Ramos (cell line): ENCODE data around the gene FRMD4B.

Experiments
- in situ Hi-C: fragments of 300-500 bp; cut with MboI; formaldehyde crosslinking; loops from one replicate; pipeline ENCODE4 v1.14.3; 2022; ENCODE audit warnings: low sequenced_read_pairs; ENCODE audit not compliant: unreplicated experiment

The FRMD4B gene

DNA sequence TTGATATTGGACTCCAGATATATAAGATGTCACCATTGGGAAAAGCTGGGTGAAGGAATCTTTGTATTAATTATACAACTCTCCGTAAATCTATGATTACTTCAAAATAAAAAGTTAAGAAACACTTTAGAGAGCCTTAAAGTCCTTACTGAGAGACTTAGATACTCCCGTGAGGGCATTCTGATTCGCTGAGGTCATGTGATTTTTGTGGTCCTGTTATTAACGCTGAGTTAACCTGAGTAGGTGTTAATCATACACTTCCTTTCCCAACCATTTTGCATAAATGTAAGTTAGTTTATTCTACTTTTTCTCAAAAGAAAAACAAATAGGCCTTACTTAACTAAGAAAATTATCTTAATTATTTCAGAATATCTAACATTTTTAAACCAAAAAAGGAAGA, 196.4 kb downstream of the FRMD4B start:
- in situ Hi-C loops, result no loop called here

GRCh38 chr3:69186575-69187093, 199.3 kb downstream of the FRMD4B start:
- in situ Hi-C loops, result no loop called here

GRCh38 chr3:69182588-69183316, 203.1 kb downstream of the FRMD4B start:
- in situ Hi-C loops, result no loop called here

- in situ Hi-C loops, result no loop called here
Observed at GRCh38 chr3:69181592-69182211, 204.2 kb downstream of the FRMD4B start.

DNA sequence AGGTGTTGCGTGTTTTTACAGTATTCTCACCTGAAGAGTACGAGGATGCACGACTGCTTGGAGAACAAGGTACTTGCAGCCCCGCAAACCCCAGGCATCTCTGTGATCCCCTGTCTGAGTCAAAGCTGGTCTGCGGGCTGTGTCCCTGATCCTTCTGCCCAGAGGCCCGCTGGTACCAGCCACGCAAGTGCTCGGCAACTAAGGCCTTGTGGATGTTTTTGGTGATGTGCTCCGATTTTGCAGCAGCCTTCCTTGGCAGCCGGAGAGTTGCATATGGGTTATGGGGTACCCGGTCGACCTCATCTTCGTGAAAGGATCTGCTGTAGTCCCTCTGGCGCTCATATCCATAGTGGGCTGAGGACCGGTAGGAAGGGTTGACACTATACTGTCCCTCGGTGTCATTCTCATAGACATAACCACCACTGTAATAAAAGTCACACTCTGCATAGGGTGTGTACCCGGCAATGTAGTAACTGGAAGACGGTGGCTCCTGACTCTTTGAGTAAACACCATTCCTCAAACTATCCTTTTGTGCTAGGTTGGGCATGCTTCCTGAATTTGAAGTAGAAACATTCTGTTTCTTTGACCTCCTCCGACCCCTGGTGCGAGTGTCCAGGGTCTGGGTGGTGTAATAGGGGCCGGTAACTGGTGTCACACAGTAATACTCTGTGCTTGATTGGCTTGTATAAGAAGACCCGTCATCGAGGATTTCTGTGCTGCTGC, 204.9 kb downstream of the FRMD4B start:
- in situ Hi-C loops, result no loop called here

DNA sequence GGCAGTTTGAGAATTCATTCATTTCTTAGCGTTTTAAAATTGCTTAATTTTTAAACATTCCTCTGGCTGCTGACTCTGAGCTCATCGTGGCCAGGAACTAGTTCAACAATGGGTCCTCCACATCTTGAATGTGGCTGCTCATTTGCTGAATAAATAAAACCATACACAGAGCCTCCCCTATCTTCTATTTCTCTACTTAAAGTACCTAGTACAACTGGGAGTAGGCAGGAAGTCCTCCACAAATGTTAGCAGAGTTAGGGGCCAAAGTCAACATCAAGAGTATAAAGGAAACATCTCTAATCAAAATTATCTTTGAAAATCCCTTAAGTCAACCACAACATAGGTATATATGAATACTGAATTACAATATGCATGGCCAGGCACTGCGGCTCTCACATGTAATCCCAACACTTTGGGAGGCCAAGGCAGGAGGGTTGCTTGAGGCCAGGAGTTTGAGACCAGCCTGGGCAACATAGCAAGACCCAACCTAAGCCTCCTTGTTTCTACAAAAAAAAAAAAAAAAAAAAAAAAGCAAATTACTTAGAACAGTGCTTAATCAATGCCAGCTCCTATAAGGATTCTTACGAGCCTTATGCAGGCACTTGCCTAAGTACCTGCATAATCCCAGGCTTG, 206.0 kb downstream of the FRMD4B start:
- in situ Hi-C loops, result no loop called here

- in situ Hi-C loops, result no loop called here
Observed at GRCh38 chr3:69178838-69179739, 206.8 kb downstream of the FRMD4B start.

DNA sequence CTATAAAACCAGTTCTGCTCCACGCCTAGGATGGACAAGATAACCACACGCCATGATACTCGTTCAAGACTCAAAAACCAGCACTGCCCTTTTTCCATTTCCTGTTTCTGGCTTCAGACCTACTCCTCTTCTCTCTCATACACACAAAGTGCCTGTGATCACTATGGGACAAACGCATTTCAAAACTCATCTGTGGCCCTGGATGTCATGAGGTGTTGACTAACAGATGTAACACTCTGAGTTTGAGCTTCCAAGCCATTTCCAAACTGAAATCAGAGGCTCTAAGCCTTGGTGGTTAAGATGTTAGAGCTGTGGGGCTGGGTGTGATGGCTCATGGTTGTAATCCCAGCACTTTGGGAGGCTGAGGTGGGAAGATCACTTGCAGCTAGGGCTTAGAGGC, 207.8 kb downstream of the FRMD4B start:
- in situ Hi-C loops, result no loop called here

- in situ Hi-C loops, result loop anchor here (25.0 kb wide), 1 partner anchor 487 kb away; no protein-coding TSS in a partner anchor
Observed at GRCh38 chr3:69174871-69175737, 210.8 kb downstream of the FRMD4B start.

- in situ Hi-C loops, result loop anchor here (25.0 kb wide), 1 partner anchor 488 kb away; no protein-coding TSS in a partner anchor
Observed at GRCh38 chr3:69174445-69174844, 211.4 kb downstream of the FRMD4B start.

DNA sequence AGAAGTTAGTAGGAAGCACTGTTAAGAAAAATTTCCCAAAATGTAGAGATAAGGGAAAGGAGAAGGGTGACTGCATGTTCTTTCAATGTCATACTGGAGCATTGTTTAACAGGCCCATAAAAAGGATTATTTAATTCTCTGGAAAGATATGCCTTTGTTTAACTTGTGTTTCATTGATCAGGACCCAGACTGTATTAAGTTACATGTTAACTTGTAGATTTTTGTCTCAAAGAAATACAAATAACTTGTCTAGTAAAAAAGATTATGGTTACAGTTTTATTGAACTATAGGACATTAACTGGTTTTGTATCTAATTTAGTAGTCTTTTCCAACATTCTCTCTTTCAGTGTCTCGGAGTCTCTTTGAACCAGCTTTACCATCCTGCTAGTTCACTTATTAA, 213.8 kb downstream of the FRMD4B start:
- in situ Hi-C loops, result loop anchor here (25.0 kb wide), 1 partner anchor 490 kb away; no protein-coding TSS in a partner anchor

- in situ Hi-C loops, result loop anchor here (10.0 to 25.0 kb wide), 2 partner anchors 258 to 496 kb away; no protein-coding TSS in a partner anchor
Observed at GRCh38 chr3:69166446-69166845, 219.4 kb downstream of the FRMD4B start.

GRCh38 chr3:69165744-69166143, 220.1 kb downstream of the FRMD4B start:
- in situ Hi-C loops, result loop anchor here (10.0 to 25.0 kb wide), 2 partner anchors 259 to 497 kb away; no protein-coding TSS in a partner anchor

GRCh38 chr3:69164296-69164695, 221.6 kb downstream of the FRMD4B start:
- in situ Hi-C loops, result loop anchor here (10.0 to 25.0 kb wide), 2 partner anchors 261 to 498 kb away; no protein-coding TSS in a partner anchor

DNA sequence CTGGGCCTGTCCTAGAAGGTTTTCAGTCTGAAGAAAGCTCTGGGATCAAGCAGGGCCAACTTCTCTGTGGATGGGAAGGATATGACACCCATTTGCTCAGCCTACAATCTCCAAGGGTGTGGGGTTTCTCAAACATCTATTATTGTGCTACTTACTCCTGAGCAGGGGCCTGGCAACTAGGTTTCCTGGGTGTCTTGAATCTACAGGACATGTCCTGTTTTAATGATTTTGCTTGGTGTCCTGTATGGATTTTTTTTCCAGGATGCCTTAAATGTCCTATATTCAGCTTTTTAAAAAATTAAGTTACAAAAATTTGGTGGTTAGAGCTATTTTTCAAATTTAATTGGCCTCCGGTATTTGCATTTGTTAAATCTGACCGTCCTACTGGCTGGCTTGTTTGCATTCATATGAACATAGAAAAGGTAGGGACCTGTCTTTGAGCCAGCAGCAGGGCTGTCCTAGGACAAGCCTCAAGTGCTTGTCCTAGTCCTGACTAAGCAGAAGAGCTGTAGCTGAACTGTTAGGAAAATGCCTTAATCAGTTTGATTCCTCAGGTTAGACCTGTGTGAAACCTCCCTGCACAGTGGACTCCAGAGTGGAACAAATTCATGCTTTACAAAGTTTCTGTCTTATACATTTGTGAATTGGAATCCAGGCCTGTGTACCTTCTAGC, 223.4 kb downstream of the FRMD4B start:
- in situ Hi-C loops, result loop anchor here (10.0 to 25.0 kb wide), 2 partner anchors 262 to 500 kb away; no protein-coding TSS in a partner anchor

- in situ Hi-C loops, result loop anchor here (10.0 to 25.0 kb wide), 2 partner anchors 263 to 501 kb away; no protein-coding TSS in a partner anchor
Observed at GRCh38 chr3:69161587-69162307, 224.1 kb downstream of the FRMD4B start.

DNA sequence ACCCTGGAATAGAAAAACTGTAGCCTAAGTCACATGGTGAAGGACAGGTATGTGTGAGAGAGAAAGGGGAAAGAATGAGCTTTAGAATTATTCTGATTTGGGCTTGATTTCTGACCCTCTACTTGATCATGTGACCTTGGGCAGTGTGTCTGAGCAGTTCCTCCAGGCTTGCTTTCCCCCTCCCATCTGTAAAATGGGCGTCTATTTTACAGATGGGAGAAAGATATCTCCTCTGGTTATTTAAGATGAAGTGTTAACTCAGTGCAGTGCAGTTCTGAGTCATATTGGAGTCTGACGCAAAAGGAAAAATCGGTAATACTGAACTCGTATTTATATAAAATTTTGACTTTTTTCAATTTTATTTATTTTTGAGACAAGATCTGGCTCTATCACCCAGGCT, 225.4 kb downstream of the FRMD4B start:
- in situ Hi-C loops, result loop anchor here (10.0 to 25.0 kb wide), 2 partner anchors 264 to 502 kb away; no protein-coding TSS in a partner anchor
